Vagina (tissue), 2 donors: ENCODE data around the gene NADK2.

Experiments
- POLR2A ChIP-seq, 2 donors: fragments of 450-650 bp; IDR thresholded peaks; one replicate each; pipeline ENCODE4 v1.6.1; 2017; ENCODE audit warnings: antibody characterized with exemption in 2 of 2, mild to moderate bottlenecking in 2 of 2, moderate library complexity in 2 of 2
- POLR2AphosphoS5 ChIP-seq, 2 donors: sonication (generic); formaldehyde crosslinking; IDR thresholded peaks; one replicate each; pipeline ENCODE4 v1.9.0; 2017; ENCODE audit warnings: antibody characterized with exemption in 2 of 2, mild to moderate bottlenecking in 2 of 2, low read depth in 1 of 2; ENCODE audit not compliant: insufficient read depth in 1 of 2
- TF ChIP-seq, protein P1 (sequence below), 3 experiments: fragments of 450-650 bp in 2 of 3; fragments of 200-600 bp in 1 of 3; sonication (generic) in 1 of 3; IDR thresholded peaks; one replicate each; pipeline ENCODE4 v1.5.1; 2017 to 2019; ENCODE audit warnings: antibody characterized with exemption in 3 of 3, mild to moderate bottlenecking in 2 of 3, moderate library complexity in 2 of 3

DNA sequence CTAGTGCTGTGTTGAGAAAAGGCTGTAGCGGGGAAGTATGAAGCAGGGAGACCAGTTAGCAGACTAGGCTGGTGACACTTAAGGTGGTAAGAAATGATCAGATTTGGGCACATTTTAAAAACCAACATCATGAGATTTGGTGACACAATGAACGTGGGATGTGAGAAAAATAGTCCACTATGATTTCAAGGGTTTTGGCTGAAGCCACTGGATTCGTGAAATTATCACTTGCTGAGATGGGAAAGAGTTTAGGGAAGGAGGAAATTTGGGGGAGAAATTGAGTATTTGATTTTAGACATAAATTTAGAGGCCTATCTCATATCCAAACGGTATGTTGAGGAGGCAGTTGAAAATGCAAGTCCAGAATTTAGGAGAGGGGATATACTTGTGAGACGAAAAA, 66.7 kb downstream of the NADK2 start:
- TF ChIP-seq, protein P1, sequence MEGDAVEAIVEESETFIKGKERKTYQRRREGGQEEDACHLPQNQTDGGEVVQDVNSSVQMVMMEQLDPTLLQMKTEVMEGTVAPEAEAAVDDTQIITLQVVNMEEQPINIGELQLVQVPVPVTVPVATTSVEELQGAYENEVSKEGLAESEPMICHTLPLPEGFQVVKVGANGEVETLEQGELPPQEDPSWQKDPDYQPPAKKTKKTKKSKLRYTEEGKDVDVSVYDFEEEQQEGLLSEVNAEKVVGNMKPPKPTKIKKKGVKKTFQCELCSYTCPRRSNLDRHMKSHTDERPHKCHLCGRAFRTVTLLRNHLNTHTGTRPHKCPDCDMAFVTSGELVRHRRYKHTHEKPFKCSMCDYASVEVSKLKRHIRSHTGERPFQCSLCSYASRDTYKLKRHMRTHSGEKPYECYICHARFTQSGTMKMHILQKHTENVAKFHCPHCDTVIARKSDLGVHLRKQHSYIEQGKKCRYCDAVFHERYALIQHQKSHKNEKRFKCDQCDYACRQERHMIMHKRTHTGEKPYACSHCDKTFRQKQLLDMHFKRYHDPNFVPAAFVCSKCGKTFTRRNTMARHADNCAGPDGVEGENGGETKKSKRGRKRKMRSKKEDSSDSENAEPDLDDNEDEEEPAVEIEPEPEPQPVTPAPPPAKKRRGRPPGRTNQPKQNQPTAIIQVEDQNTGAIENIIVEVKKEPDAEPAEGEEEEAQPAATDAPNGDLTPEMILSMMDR (IDR thresholded peaks at IDR 0.05) = no peak
- TF ChIP-seq POLR2AphosphoS5 (IDR thresholded peaks at IDR 0.05; ENCODE audit: insufficient read depth in 1 of 2, low read depth in 1 of 2) = no peak
- TF ChIP-seq POLR2A (IDR thresholded peaks at IDR 0.05) = no peak
